Renal pelvis (tissue), 4 donors: Measurements from ENCODE around the gene PCNX4. TPM values are rescaled to one million over a fixed set of nuclear protein-coding genes. Genes with fewer than 3 reads are reported as not detected.

Source experiments
- DNase-seq: peaks from one replicate; pipeline ENCODE4 v3.0.0-alpha.2; 2013
- polyA plus RNA-seq, 3 donors: library from polyadenylated mRNA; unstranded; fragments of 120-200 nt; gene quantifications; one replicate each; pipeline ENCODE4 v1.2.1, GENCODE V29; 2013; ENCODE audit not compliant: insufficient read length in 3 of 3

Gene PCNX4
- polyA plus RNA-seq, 3 donors = 79.5 to 101 (median 90.4) TPM

- no peak for DNase-seq
Measured at GRCh38 chr14:60169722-60170121, 78.0 kb downstream of the PCNX4 start.

GRCh38 chr14:60170948-60171347, 79.2 kb downstream of the PCNX4 start:
- no peak for DNase-seq

- DNase-seq = no peak
Measured at GRCh38 chr14:60171690-60172089, 80.0 kb downstream of the PCNX4 start.

- no peak for DNase-seq
Measured at GRCh38 chr14:60174352-60175254, 82.9 kb downstream of the PCNX4 start.

- DNase-seq = no peak
Measured at GRCh38 chr14:60175255-60175902, 83.7 kb downstream of the PCNX4 start.

- no peak for DNase-seq
Measured at GRCh38 chr14:60178164-60178563, 86.4 kb downstream of the PCNX4 start.

- no peak for DNase-seq
Measured at GRCh38 chr14:60178820-60179219, 87.1 kb downstream of the PCNX4 start.

- no peak for DNase-seq
Measured at GRCh38 chr14:60179431-60179869, 87.7 kb downstream of the PCNX4 start.

GRCh38 chr14:60183138-60183537, 91.4 kb downstream of the PCNX4 start:
- DNase-seq = no peak

GRCh38 chr14:60183741-60184140, 92.0 kb downstream of the PCNX4 start:
- DNase-seq = no peak

GRCh38 chr14:60184146-60184904, 92.6 kb downstream of the PCNX4 start:
- DNase-seq = peak; percentile 71

- no peak for DNase-seq
Measured at GRCh38 chr14:60184905-60185555, 93.3 kb downstream of the PCNX4 start.

GRCh38 chr14:60188115-60188514, 96.4 kb downstream of the PCNX4 start:
- no peak for DNase-seq

- no peak for DNase-seq
Measured at GRCh38 chr14:60188696-60189095, 97.0 kb downstream of the PCNX4 start.

- no peak for DNase-seq
Measured at GRCh38 chr14:60189923-60190840, 98.5 kb downstream of the PCNX4 start.

- DNase-seq = no peak
Measured at GRCh38 chr14:60195179-60195810, 103.6 kb downstream of the PCNX4 start.

GRCh38 chr14:60196291-60196690, 104.6 kb downstream of the PCNX4 start:
- DNase-seq = no peak

- no peak for DNase-seq
Measured at GRCh38 chr14:60197629-60198303, 106.0 kb downstream of the PCNX4 start.

- DNase-seq = no peak
Measured at GRCh38 chr14:60199321-60199720, 107.6 kb downstream of the PCNX4 start.
